SHP77 (cell line): ENCODE results near the gene CD46.

Source experiments
- DNase-seq, 2 experiments: peaks; one replicate each; lab custom pipeline; 2025; lab: John Stamatoyannopoulos, UW

Gene CD46

GRCh38 chr1:207814469-207814868 is 62.6 kb downstream of the CD46 start:
- DNase-seq, result no peak

GRCh38 chr1:207815466-207815865 is 63.6 kb downstream of the CD46 start:
- no peak for DNase-seq

- no peak for DNase-seq
Observed at GRCh38 chr1:207815913-207816291, 64.0 kb downstream of the CD46 start.

- no peak for DNase-seq
Observed at GRCh38 chr1:207817166-207817565, 65.3 kb downstream of the CD46 start.

- DNase-seq, result no peak
Observed at GRCh38 chr1:207817778-207818751, 66.2 kb downstream of the CD46 start.

GRCh38 chr1:207818971-207819451 is 67.2 kb downstream of the CD46 start:
- DNase-seq, result peak in 1 of 2 experiments; percentile 31

GRCh38 chr1:207820568-207821463 is 69.0 kb downstream of the CD46 start:
- DNase-seq, result no peak

- no peak for DNase-seq
Observed at GRCh38 chr1:207821464-207822045, 69.7 kb downstream of the CD46 start.

- no peak for DNase-seq
Observed at GRCh38 chr1:207822124-207822601, 70.3 kb downstream of the CD46 start.

GRCh38 chr1:207822602-207823451 is 71.0 kb downstream of the CD46 start:
- peak; percentile 92 for DNase-seq

GRCh38 chr1:207823531-207823879 is 71.7 kb downstream of the CD46 start:
- no peak for DNase-seq

GRCh38 chr1:207823880-207824566 is 72.2 kb downstream of the CD46 start:
- peak; percentile 71 to 81 for DNase-seq

- DNase-seq, result no peak
Observed at GRCh38 chr1:207824691-207825408, 73.0 kb downstream of the CD46 start.

GRCh38 chr1:207825409-207825695 is 73.5 kb downstream of the CD46 start:
- DNase-seq, result no peak

GRCh38 chr1:207825719-207826556 is 74.1 kb downstream of the CD46 start:
- DNase-seq, result no peak

GRCh38 chr1:207826557-207827487 is 75.0 kb downstream of the CD46 start:
- DNase-seq, result no peak

GRCh38 chr1:207827488-207827830 is 75.6 kb downstream of the CD46 start:
- no peak for DNase-seq

- DNase-seq, result no peak
Observed at GRCh38 chr1:207828046-207828445, 76.2 kb downstream of the CD46 start.
